Measurements from ENCODE around the gene P2RX1. TPM values are rescaled to one million over a fixed set of nuclear protein-coding genes. Genes with fewer than 3 reads are reported as not detected.
A peak's percentile ranks its signal among the peaks of the same experiment; 100 is the strongest.

Gene P2RX1
- total RNA-seq, 3 donors from 2014 or later, result 2.5 to 4.9 (median 3.5) TPM

DNA sequence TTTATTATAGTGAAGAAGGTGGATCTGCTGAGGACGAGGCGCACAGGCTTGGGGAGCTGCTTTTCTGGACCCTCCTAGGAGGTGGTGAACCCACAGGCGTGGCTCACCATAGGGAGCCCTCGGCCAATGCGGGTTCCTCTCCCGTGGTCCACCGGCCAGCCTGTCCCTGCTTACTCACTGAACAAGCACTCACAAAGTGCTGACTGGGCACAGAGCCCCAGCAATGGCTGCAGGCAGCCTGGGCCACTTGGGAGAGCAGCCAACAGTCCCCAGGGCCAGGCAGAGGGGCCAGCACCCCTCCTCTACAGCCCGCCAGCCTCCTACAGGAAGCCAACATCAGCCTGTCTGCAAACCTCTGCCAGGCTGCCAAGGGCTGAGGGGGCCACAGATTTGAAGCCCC, 51.1 kb downstream of the P2RX1 start:
- no peaks in the 10 kb centered on the region for H3K9me3 ChIP-seq
- peak in 1 of 3 donors; percentile 55 for DNase-seq
- H3K36me3 ChIP-seq (ENCODE audit: low read depth), result no peaks in the 10 kb centered on the region
- TF ChIP-seq, protein P1, sequence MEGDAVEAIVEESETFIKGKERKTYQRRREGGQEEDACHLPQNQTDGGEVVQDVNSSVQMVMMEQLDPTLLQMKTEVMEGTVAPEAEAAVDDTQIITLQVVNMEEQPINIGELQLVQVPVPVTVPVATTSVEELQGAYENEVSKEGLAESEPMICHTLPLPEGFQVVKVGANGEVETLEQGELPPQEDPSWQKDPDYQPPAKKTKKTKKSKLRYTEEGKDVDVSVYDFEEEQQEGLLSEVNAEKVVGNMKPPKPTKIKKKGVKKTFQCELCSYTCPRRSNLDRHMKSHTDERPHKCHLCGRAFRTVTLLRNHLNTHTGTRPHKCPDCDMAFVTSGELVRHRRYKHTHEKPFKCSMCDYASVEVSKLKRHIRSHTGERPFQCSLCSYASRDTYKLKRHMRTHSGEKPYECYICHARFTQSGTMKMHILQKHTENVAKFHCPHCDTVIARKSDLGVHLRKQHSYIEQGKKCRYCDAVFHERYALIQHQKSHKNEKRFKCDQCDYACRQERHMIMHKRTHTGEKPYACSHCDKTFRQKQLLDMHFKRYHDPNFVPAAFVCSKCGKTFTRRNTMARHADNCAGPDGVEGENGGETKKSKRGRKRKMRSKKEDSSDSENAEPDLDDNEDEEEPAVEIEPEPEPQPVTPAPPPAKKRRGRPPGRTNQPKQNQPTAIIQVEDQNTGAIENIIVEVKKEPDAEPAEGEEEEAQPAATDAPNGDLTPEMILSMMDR (IDR thresholded peaks at IDR 0.05), result no peak
- H3K4me1 ChIP-seq (ENCODE audit: low read depth), result no peaks in the 10 kb centered on the region
- intact Hi-C loops (cut with DNase I, micrococcal nuclease), result loop anchor here (5.0 to 10.0 kb wide), 2 partner anchors 50 to 142 kb away; partner anchors contain the start of gene P2RX1 (in 2 of the 2)
- peak; percentile 17 for ATAC-seq
- H3K4me3 ChIP-seq, result no peak overlapping the region

DNA sequence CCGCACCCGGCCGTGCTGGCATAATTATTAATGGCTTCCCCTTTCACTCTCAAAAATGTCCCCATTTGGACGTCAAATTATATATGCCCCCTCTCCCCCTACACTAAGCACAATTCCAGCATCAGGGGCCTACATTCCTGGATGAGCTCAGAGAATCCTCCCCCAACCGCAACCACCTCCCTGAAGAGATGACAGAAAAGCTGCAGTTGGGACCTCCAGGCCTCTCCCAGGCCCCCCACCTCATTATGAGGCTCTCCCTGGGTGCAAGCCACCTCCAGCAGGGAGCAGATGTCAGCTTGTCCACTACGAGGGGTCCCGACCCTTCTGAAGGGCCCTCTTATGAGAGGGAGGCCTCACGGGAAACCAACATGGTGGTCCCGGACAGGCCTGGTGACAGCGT, 51.7 kb downstream of the P2RX1 start:
- TF ChIP-seq, protein P1 (IDR thresholded peaks at IDR 0.05), result no peak
- Histone ChIP-seq H3K36me3 (ENCODE audit: low read depth) (no peaks in the 10 kb centered on the region), H3K4me3 (no peak overlapping the region), H3K9me3 (no peaks in the 10 kb centered on the region), H3K4me1 (ENCODE audit: low read depth) (no peaks in the 10 kb centered on the region)
- DNase-seq, result peak in 1 of 3 donors; percentile 42
- intact Hi-C loops (cut with DNase I, micrococcal nuclease), result loop anchor here (10.0 kb wide), 1 partner anchor 50 kb away; the partner anchor contains the start of gene P2RX1 (in 2 of the 2)
- ATAC-seq, result no peak

DNA sequence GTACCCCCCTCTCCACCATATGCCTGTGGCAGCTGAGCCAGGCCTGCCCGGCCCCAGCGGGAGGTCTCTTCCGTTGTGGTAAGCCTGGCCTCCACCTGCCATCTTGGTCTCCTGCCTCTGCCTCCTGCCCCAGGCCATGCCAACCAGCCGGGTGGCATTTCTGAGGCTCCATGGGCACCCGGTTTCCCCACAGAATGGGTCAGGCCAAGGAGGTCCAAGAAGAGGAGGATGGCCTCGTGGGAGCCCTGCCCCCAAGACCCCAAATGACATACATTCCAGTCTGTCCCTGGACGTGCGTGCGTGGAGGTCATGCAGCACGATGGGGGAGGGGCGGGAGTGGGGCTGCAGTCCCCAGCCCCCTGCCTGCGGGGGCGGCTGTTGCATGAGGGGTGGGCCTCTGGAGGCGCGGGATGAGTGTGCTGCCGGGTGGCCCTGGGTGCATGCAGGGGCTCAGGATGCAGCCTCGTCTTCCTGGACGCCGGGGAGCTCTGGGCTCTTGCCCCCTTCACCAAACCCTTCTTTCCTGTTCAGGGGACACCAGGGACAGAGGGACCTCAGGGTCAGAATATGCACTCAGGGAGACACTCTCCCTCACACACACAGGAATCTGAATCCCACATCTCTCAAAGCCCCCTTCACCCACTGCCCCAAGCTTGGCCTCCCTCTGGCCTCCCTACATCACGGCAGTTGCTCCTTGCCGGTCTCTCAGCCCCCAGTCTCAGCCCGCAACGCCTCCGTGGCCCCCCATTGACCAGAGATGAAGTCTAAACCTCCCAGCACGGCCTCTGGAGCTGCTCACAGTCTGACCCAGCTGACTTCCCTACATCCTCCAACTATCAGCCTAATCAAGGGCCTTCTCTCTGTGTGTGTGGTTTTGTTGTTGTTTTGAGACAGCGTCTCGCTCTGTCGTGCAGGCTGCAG, 54.2 kb downstream of the P2RX1 start:
- no peak for ATAC-seq
- peak in 1 of 3 donors; percentile 40 for DNase-seq
- no peak overlapping the region for H3K4me3 ChIP-seq
- no peaks in the 10 kb centered on the region for H3K4me1 ChIP-seq (ENCODE audit: low read depth)
- TF ChIP-seq, protein P1 (IDR thresholded peaks at IDR 0.05), result no peak
- no peaks in the 10 kb centered on the region for H3K36me3 ChIP-seq (ENCODE audit: low read depth)
- intact Hi-C loops (cut with DNase I, micrococcal nuclease), result loop anchor here (10.0 kb wide), 1 partner anchor 53 kb away; the partner anchor contains the start of gene P2RX1 (in 2 of the 2)
- no peaks in the 10 kb centered on the region for H3K9me3 ChIP-seq

DNA sequence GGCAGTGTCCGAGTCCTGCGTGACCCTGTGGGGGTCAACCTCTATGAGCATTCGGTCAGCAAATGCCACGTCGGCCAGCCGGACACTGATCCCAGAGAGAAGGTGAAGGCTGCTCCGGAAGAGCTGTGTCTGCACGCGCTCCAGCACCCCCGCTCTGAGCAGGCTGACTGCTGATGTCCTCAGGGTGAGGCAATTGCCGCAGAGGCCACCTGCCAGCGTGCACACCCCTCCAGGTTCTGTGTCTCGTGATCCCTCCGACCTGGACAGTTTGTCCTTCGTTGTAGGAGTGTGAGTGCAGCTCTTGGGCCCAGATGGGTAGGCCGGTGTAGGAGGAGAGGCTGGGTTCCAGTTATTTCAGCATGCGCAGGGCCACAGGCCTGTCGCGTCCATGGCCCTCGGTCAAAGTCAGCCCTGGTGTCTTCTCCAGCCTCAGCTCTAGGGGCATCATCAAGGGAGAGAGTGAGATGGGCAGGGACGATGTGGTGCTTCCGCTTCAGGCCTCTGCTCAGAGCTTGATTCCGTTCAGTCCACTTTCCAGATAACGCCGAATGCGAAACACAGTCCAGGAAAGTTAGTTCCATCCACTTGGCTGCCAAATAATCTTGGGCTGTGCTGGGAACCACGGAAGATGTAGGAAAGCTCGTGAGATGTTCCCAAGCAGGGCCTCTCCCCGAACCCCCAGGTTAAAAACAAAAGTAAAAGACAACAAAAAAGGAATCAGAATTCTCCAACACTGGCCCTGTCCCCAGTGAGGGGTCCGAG, 55.1 kb downstream of the P2RX1 start:
- TF ChIP-seq, protein P1 (IDR thresholded peaks at IDR 0.05), result no peak
- ATAC-seq (no peak), DNase-seq (no peak)
- Histone ChIP-seq H3K9me3 (no peaks in the 10 kb centered on the region), H3K4me3 (no peak overlapping the region), H3K4me1 (ENCODE audit: low read depth) (no peaks in the 10 kb centered on the region), H3K36me3 (ENCODE audit: low read depth) (no peaks in the 10 kb centered on the region)
- intact Hi-C loops (cut with DNase I, micrococcal nuclease), result loop anchor here (10.0 kb wide), 1 partner anchor 54 kb away; the partner anchor contains the start of gene P2RX1 (in 2 of the 2)

DNA sequence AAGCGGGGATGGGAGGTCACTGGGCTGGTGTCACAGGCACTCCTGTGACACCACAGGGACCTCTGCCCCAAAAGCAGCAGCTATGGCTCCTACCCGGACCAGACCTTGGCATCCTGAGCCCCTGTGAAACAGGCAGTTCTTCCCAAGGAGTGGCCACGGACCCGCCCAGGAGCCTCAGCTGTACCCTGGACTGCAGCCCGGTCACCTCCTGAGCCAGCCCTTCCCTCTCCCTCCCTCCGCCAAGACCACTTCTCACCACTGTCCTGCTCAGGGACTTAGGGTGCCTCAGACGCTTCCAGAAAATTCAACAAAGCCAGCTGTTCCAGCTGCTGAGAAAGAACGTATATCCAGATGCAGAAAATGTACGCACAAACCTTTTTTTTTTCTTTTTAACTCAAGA, 56.3 kb downstream of the P2RX1 start:
- DNase-seq (peak; percentile 38 to 62 (median 59)), ATAC-seq (peak; percentile 70)
- TF ChIP-seq, protein P1 (IDR thresholded peaks at IDR 0.05), result no peak
- H3K4me3 ChIP-seq, result no peak overlapping the region
- intact Hi-C loops (cut with DNase I, micrococcal nuclease), result loop anchor here (10.0 kb wide), 2 partner anchors 55 to 1815 kb away; partner anchors contain the start of genes P2RX1 (in 2 of the 2) and OVCA2 (in 1 of the 2)
- H3K9me3 ChIP-seq, result no peaks in the 10 kb centered on the region
- H3K36me3 ChIP-seq (ENCODE audit: low read depth), result no peaks in the 10 kb centered on the region
- H3K4me1 ChIP-seq (ENCODE audit: low read depth), result no peaks in the 10 kb centered on the region
